Glutamatergic neuron (in vitro differentiated cells): ENCODE data around the gene EPB41L1. TPM values are rescaled to one million over a fixed set of nuclear protein-coding genes. Genes with fewer than 3 reads are reported as not detected.

Source experiments
- DNase-seq: peaks from one replicate; pipeline ENCODE4 v3.0.0; 2022
- H3K27ac Mint-ChIP-seq: one replicate; pipeline ENCODE4 v1.8.0; 2020; ENCODE audit warnings: mild to moderate bottlenecking, mixed read lengths, inconsistent platforms; ENCODE audit not compliant: unreplicated experiment
- H3K27me3 Mint-ChIP-seq: one replicate; pipeline ENCODE4 v1.8.0; 2020; ENCODE audit warnings: mild to moderate bottlenecking, moderate library complexity, mixed read lengths, inconsistent platforms; ENCODE audit not compliant: unreplicated experiment
- H3K36me3 Mint-ChIP-seq: one replicate; pipeline ENCODE4 v1.8.0; 2020; ENCODE audit warnings: mild to moderate bottlenecking, mixed read lengths, inconsistent platforms; ENCODE audit not compliant: unreplicated experiment
- H3K4me1 Mint-ChIP-seq: one replicate; pipeline ENCODE4 v1.8.0; 2020; ENCODE audit warnings: mild to moderate bottlenecking, low read depth, mixed read lengths, inconsistent platforms; ENCODE audit not compliant: unreplicated experiment
- H3K4me3 Mint-ChIP-seq: one replicate; pipeline ENCODE4 v1.8.0; 2020; ENCODE audit warnings: mild to moderate bottlenecking, mixed read lengths, inconsistent platforms; ENCODE audit not compliant: unreplicated experiment
- H3K9me3 Mint-ChIP-seq: one replicate; pipeline ENCODE4 v1.8.0; 2020; ENCODE audit warnings: mild to moderate bottlenecking, moderate library complexity, mixed read lengths, inconsistent platforms; ENCODE audit not compliant: unreplicated experiment
- CTCF ChIP-seq: fragments of 200-600 bp; sonication (generic); IDR thresholded peaks from one replicate; pipeline ENCODE4 v1.5.0; 2021; ENCODE audit not compliant: partially characterized antibody, unreplicated experiment
- total RNA-seq: library from RNA; stranded (reverse); fragmentation: NEBNext Ultra II Directional; extraction: Animal tissue kit (Norgen Biotek cat#: 25700); gene quantifications from one replicate; pipeline ENCODE4 v1.2.1, GENCODE V29; 2021; ENCODE audit not compliant: unreplicated experiment

Gene EPB41L1
- total RNA-seq, 1 donor from 2014 or later = 54.1 TPM

GRCh38 chr20:36240076-36240475 is 85.5 kb downstream of the EPB41L1 start:
- Mint-ChIP-seq H3K27me3 (peaks cover 1% of the 10 kb centered on the region), H3K36me3 (no peaks in the 10 kb centered on the region), H3K9me3 (no peaks in the 10 kb centered on the region), H3K4me3 (no peak overlapping the region), H3K27ac (no peak overlapping the region), H3K4me1 (peaks cover 10% of the 10 kb centered on the region)
- DNase-seq = no peak
- TF ChIP-seq CTCF = no peak

GRCh38 chr20:36241678-36242077 is 87.1 kb downstream of the EPB41L1 start:
- Mint-ChIP-seq H3K4me1 (peaks cover 10% of the 10 kb centered on the region), H3K36me3 (no peaks in the 10 kb centered on the region), H3K27me3 (peaks cover 1% of the 10 kb centered on the region), H3K27ac (no peak overlapping the region), H3K9me3 (no peaks in the 10 kb centered on the region), H3K4me3 (no peak overlapping the region)
- TF ChIP-seq CTCF = no peak
- DNase-seq = no peak

- H3K4me3 Mint-ChIP-seq = no peak overlapping the region
- H3K36me3 Mint-ChIP-seq = no peaks in the 10 kb centered on the region
- no peak overlapping the region for H3K27ac Mint-ChIP-seq
- no peak for TF ChIP-seq CTCF
- no peak for DNase-seq
- peaks cover under 1% of the 10 kb centered on the region for H3K4me1 Mint-ChIP-seq
- no peaks in the 10 kb centered on the region for H3K27me3 Mint-ChIP-seq
- H3K9me3 Mint-ChIP-seq = no peaks in the 10 kb centered on the region
Observed at GRCh38 chr20:36243726-36244125, 89.2 kb downstream of the EPB41L1 start.

- Mint-ChIP-seq H3K27ac (no peak overlapping the region), H3K9me3 (no peaks in the 10 kb centered on the region), H3K27me3 (no peaks in the 10 kb centered on the region), H3K36me3 (no peaks in the 10 kb centered on the region), H3K4me3 (no peak overlapping the region), H3K4me1 (no peaks in the 10 kb centered on the region)
- no peak for TF ChIP-seq CTCF
- no peak for DNase-seq
Observed at GRCh38 chr20:36246401-36246800, 91.9 kb downstream of the EPB41L1 start.

- Mint-ChIP-seq H3K9me3 (no peaks in the 10 kb centered on the region), H3K36me3 (no peaks in the 10 kb centered on the region), H3K4me3 (no peak overlapping the region), H3K4me1 (peaks cover 11% of the 10 kb centered on the region), H3K27ac (no peak overlapping the region), H3K27me3 (peaks cover 2% of the 10 kb centered on the region)
- no peak for DNase-seq
- no peak for TF ChIP-seq CTCF
Observed at GRCh38 chr20:36248836-36249235, 94.3 kb downstream of the EPB41L1 start.
